Central memory CD8-positive, alpha-beta T cell (primary cell): ENCODE measurements around the gene ADD1.
"Not testable (repeated sequence)": the region's sequence is repeated elsewhere in the genome, so short reads cannot be mapped to it uniquely, and the experiment has no call there.

Experiments
- ATAC-seq: fragments of 150-1000 bp; cut with Tn5 transposase; replicated peaks from 2 replicates; pipeline ENCODE4 v1.10.0; 2022; ENCODE audit warnings: mild to moderate bottlenecking, moderate FRiP score, moderate number of reproducible peaks; ENCODE audit not compliant: poor library complexity, severe bottlenecking; ENCODE audit errors: extremely low read depth
- DNase-seq, 2 donors: peaks; one replicate each; pipeline ENCODE4 v3.0.0; 2021; ENCODE audit warnings: low spot score in 2 of 2
- H3K27ac Mint-ChIP-seq: one replicate; pipeline ENCODE4 v1.8.0; 2022; ENCODE audit warnings: low read depth, mild to moderate bottlenecking, moderate library complexity, mixed read lengths
- H3K27me3 Mint-ChIP-seq: one replicate; pipeline ENCODE4 v1.8.0; 2022; ENCODE audit warnings: mixed read lengths
- H3K36me3 Mint-ChIP-seq: one replicate; pipeline ENCODE4 v1.8.0; 2022; ENCODE audit warnings: mild to moderate bottlenecking, moderate library complexity, mixed read lengths; ENCODE audit not compliant: insufficient read depth
- H3K4me1 Mint-ChIP-seq: one replicate; pipeline ENCODE4 v1.8.0; 2022; ENCODE audit warnings: mixed read lengths
- H3K4me3 Mint-ChIP-seq: one replicate; pipeline ENCODE4 v1.8.0; 2022; ENCODE audit warnings: mild to moderate bottlenecking, moderate library complexity, mixed read lengths
- H3K9me3 Mint-ChIP-seq: one replicate; pipeline ENCODE4 v1.8.0; 2022; ENCODE audit warnings: mixed read lengths

Gene ADD1

DNA sequence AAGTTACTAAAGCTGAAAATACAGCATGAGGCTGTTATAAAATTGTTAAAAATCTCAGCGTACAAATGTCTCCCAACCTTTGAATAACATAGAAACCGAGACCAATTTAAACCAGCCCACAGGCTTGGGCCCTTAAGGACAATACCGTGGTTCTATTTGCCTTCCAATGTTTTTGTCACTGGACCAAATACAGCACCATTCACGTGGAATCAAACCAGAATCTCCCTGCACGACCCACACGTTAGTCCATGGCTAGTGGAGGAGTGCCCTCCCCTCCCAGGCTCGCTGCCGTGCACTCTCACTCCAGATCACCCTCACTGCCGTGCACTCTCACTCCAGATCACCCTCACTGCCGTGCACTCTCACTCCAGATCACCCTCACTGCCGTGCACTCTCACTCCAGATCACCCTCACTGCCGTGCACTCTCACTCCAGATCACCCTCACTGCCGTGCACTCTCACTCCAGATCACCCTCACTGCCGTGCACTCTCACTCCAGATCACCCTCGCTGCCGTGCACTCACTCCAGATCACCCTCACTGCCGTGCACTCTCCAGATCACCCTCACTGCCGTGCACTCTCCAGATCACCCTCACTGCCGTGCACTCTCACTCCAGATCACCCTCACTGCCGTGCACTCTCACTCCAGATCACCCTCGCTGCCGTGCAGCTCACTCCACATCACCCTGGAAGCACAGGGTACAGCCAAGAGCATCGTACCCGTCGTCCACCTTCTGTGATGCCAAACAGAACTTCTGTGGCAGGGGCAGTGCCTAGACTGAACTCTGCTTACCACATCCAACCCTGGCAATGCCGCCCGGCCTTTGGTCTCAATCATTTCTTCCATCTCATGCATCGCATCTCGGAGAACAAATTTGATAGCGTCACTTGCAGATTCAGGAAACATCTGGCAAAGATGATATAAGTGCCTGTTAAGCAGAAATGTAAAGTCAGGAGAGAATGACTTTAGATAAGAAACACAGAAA, 102.3 kb downstream of the ADD1 start:
- not testable (repeated sequence) for H3K9me3 Mint-ChIP-seq, DNase-seq, ATAC-seq, H3K27me3 Mint-ChIP-seq, H3K4me3 Mint-ChIP-seq
- peaks cover 53% of the 10 kb centered on the region for H3K36me3 Mint-ChIP-seq
- H3K27ac Mint-ChIP-seq, result peak overlapping the region; percentile 76
- peaks cover 18% of the 10 kb centered on the region for H3K4me1 Mint-ChIP-seq

DNA sequence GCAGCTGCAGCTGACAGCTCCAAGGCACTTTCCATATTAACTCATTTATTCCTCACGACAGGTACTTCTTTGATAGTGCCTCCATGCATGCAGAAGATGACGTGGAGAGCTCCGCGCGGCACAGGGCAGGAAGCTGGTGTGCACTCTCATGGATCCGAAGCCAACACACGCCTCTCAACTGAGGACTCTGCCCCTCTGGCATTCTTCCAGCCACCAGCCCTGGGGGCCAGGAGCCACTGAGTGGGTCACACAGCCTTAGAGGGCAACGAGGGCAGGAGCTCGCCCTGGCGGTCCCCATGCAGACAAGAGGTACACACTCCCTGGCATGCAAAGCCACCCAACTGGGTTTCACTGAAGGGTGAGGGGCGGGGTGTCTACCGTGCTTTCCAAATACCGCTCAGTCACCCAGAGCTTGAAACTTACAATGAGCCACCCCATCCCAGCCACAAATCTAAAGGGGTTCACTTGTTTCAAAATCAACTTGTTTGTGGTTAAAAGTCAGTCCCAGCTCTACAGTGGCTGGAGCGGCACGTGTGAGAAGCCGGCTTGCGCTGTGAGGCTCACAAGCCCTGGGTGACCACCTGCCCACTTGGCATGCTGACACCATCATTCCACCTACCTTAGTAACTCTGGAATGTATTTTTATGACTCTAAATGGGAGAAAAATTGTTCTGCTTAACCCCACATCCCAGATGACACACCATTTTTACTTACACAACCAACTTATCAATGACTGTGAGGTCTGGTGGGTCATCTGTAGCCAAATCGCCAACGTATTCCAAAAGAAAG, 103.4 kb downstream of the ADD1 start:
- Mint-ChIP-seq H3K4me1 (peaks cover 17% of the 10 kb centered on the region), H3K27me3 (no peaks in the 10 kb centered on the region), H3K9me3 (no peaks in the 10 kb centered on the region), H3K36me3 (peaks cover 57% of the 10 kb centered on the region), H3K27ac (peak overlapping the region; percentile 76), H3K4me3 (no peak overlapping the region)
- DNase-seq, result no peak
- no peak for ATAC-seq

DNA sequence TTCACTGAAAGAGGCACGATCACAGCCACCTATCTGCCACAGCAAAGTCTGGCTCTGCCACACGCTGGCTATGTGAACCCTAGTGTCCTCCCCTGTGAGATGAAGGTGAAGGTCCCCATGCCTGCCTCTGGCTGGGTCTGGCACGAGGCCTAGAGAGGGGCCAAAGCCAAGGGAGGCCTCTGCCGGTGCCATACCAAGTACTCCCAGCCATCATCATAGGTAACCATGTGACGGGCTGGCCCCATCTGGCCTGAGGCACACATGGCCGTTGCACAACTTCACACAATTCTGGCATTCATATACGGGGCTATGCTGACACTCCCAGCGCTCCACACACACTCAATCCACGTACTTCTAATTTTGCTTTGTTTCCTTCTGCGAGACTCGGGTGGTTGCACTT, 104.3 kb downstream of the ADD1 start:
- ATAC-seq (no peak), DNase-seq (no peak)
- H3K36me3 Mint-ChIP-seq, result peaks cover 53% of the 10 kb centered on the region
- no peaks in the 10 kb centered on the region for H3K9me3 Mint-ChIP-seq
- no peak overlapping the region for H3K4me3 Mint-ChIP-seq
- no peaks in the 10 kb centered on the region for H3K27me3 Mint-ChIP-seq
- H3K27ac Mint-ChIP-seq, result no peak overlapping the region
- H3K4me1 Mint-ChIP-seq, result peaks cover 8% of the 10 kb centered on the region

DNA sequence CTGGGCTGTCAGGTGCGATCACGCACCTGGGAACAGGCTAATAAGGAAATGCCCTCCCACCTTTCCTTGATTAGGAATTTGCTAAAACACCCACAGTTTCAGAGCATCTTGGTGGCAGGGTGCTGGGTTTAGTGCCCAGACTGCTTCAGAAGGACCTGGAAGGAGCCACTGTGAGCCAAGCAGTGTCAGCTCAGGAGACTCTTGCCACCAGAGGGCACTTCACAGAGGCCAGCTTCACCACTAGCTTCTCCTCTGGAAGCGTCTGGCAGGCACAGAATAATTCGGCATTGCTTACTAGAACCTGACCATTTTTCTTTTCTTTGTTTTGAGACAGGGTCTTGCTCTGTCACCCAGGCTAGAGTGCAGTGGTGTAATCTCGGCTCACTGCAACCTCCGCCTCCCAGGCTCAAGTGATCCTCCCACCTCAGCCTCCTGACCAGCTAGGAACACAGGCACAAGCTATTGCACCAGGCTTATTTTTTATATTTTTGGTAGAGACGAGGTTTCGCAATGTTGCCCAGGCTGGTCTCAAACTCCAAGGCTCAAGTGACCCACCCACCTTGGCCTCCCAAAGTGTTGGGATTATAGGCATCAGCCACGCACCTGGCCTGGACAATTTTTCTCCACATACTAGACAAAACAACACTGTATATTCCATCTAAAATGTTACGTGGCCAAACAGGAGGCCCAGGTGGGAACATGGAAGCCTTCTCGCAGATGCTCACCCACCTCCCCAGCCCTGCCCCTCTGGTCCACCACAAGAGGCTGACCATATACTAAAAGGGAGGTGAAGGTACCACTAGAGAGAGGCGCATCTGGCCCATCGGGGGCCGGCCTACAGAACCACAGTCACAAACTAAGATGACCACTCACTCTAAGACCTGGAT, 105.5 kb downstream of the ADD1 start:
- Mint-ChIP-seq H3K4me1 (peaks cover 5% of the 10 kb centered on the region), H3K36me3 (peaks cover 59% of the 10 kb centered on the region), H3K9me3 (no peaks in the 10 kb centered on the region), H3K27ac (no peak overlapping the region), H3K4me3 (no peak overlapping the region), H3K27me3 (no peaks in the 10 kb centered on the region)
- DNase-seq, result no peak
- ATAC-seq, result no peak

DNA sequence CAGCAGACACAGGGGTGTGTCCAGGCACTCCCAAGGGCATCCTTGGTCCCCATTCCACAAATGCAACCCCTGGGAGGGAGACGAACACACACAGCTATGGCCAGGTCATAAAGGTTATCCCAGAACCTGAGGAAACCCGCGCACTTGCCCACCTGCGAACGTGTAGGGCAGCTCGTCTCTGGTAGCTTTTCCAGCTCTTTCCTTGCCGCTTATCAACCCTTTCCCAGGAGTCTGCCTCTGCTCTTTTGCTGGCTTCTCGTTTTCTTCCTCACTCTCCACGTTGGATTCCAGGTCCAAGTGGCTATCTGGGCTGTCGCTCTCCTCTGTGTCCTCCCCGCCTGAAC, 106.1 kb downstream of the ADD1 start:
- DNase-seq (no peak), ATAC-seq (no peak)
- no peak overlapping the region for H3K4me3 Mint-ChIP-seq
- H3K27me3 Mint-ChIP-seq, result no peaks in the 10 kb centered on the region
- no peaks in the 10 kb centered on the region for H3K9me3 Mint-ChIP-seq
- H3K27ac Mint-ChIP-seq, result no peak overlapping the region
- peaks cover 11% of the 10 kb centered on the region for H3K4me1 Mint-ChIP-seq
- peaks cover 63% of the 10 kb centered on the region for H3K36me3 Mint-ChIP-seq

DNA sequence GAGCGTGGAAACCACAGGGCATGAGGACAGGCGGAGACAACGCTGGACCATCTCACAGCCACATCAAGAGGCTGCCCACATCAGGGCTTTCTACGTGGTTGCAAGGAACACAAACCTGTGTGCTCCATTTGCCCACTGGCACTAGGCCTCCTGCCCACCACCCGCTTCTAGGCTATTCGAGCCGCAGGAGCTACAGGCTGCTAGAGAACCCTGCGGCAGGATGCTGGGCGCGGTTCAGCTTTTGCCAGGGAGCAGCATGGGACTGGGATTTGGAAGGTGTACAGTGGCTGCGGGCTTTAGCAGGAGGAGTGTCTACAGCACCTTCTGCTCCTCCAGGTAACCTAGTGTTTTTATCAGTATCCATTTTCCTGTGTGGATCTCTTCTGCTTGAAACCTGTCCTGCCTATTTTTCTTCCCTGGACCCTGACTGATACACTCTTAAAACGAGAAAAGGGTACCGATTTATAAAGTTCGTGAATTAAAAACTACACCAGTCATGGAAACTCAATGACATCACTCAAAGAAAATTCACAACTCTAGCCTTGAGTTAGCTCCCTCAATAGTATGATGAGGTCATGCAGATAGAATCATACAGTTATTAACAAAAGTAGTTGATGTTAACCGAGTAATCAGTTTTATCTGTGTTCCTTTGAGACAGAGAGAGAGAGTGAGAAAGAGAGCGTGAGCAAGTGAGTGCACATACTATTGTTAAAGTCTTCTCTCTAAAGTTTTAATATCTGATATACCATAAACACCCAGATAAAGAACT, 106.8 kb downstream of the ADD1 start:
- no peaks in the 10 kb centered on the region for H3K9me3 Mint-ChIP-seq
- H3K4me1 Mint-ChIP-seq, result peaks cover 12% of the 10 kb centered on the region
- H3K36me3 Mint-ChIP-seq, result peaks cover 63% of the 10 kb centered on the region
- no peaks in the 10 kb centered on the region for H3K27me3 Mint-ChIP-seq
- DNase-seq (no peak), ATAC-seq (no peak)
- H3K4me3 Mint-ChIP-seq, result no peak overlapping the region
- H3K27ac Mint-ChIP-seq, result peak overlapping the region; percentile 1

DNA sequence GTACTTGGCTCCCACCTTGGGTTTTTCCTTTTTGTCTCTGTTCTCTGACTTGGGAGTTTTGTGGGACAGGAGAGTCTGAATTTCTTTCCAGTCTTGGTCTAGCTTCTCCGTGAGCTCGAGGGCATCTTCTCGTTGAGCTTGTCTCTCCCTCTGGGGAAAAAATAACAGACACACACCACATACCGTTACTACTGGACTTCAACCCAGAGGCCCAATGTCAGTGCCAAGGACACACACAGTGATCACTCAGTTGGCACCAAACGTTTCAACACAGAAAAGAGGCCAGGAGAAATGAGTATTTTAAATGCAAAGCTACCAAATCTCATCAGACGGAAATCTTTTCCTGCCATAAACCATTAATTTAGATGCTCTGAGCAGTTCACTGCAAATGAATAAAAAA, 109.9 kb downstream of the ADD1 start:
- Mint-ChIP-seq H3K27ac (peak overlapping the region; percentile 90), H3K4me3 (no peak overlapping the region), H3K27me3 (no peaks in the 10 kb centered on the region), H3K4me1 (peaks cover 30% of the 10 kb centered on the region), H3K36me3 (peaks cover 65% of the 10 kb centered on the region), H3K9me3 (no peaks in the 10 kb centered on the region)
- no peak for ATAC-seq
- DNase-seq, result no peak

DNA sequence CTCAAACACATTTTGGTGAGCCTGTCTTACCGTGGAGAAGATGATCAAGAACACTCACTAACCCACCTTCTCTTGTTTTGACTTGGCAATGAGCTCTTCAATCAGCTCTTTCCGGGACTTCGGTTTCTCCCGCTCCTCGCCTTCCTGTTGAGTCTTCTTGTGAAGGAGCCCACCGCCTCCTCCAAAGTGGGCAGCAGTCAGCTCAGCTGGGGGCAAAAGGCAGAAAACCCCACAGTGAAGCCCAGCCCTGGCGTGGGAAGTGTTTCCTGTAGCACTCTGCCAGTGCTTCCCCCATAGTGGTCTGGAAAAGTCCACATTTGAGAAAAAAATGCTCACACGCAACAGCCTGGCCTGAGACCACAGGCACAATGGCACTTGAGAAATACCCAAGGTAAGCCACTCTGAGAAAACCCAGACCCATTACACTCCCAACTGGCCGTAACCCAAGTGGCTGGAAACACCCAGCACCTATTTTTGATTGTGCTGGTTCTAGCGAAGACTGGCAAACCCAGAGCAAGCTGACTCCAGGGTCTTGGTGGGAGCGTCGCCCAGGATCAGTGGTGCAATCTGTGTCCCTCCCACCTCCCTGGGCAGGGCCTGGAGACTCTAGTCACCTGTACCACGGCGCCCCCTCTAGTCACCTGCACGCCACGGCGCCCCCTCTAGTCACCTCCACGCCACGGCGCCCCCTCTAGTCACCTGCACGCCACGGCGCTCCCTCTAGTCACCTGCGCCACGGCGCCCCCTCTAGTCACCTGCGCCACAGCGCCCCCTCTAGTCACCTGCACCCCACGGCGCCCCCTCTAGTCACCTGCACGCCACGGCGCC, 110.9 kb downstream of the ADD1 start:
- Mint-ChIP-seq H3K27me3 (no peaks in the 10 kb centered on the region), H3K27ac (peak overlapping the region; percentile 90), H3K9me3 (no peaks in the 10 kb centered on the region), H3K4me3 (peak overlapping the region; percentile 25), H3K4me1 (peaks cover 36% of the 10 kb centered on the region), H3K36me3 (peaks cover 63% of the 10 kb centered on the region)
- ATAC-seq, result peak; percentile 67
- DNase-seq, result peak; percentile 24 to 37

DNA sequence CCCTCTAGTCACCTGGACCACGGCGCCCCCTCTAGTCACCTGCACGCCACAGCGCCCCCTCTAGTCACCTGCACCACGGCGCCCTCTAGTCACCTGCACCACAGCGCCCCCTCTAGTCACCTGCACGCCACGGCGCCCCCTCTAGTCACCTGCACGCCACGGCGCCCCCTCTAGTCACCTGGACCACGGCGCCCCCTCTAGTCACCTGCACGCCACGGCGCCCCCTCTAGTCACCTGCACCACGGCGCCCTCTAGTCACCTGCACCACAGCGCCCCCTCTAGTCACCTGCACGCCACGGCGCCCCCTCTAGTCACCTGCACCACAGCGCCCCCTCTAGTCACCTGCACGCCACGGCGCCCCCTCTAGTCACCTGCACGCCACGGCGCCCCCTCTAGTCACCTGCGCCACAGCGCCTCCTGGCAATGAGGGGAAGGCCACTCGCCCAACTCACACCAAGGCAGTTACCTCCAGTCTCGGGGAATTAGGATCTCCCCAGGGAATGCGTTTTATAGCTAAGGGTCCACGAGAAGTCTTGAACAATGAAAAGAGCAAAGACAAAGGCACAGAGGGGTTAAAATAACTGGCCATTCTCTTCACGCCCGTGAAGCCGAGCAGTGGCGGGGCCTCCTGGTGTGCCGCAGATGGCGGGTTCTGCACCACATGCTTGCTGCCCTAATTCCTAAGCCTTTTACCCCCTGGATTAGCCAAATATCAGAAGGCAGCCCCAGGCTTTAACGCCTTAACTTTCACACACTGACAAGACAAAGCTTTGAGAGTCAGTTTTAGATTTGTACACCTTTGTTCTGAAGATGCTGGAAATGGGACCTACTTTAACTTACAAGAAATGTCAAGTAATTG, 111.8 kb downstream of the ADD1 start:
- DNase-seq, H3K4me3 Mint-ChIP-seq, ATAC-seq, H3K27me3 Mint-ChIP-seq, H3K9me3 Mint-ChIP-seq: not testable (repeated sequence)
- Mint-ChIP-seq H3K27ac (peak overlapping the region; percentile 90), H3K36me3 (peaks cover 59% of the 10 kb centered on the region), H3K4me1 (peaks cover 45% of the 10 kb centered on the region)

DNA sequence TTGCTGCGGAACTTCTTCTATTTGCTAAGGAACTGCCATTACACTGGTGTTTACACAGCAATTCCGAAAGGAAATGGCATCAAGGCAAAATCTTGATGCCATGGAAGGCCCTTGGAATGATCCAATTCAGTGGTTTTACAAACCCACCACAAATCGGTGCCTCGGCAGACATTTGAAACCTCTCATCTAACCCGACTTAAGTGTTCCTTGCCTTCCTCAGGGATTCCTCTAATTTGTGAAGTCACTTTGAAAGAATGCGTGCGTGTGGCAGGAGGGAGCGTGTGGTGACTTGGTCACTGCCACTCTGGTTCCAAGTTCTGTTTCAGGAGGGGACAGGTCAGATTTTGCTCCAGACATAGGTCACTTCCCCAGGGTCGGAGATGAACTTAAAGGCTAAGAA, 114.8 kb downstream of the ADD1 start:
- no peaks in the 10 kb centered on the region for H3K9me3 Mint-ChIP-seq
- ATAC-seq (no peak), DNase-seq (no peak)
- H3K4me3 Mint-ChIP-seq, result no peak overlapping the region
- H3K36me3 Mint-ChIP-seq, result peaks cover 45% of the 10 kb centered on the region
- H3K27me3 Mint-ChIP-seq, result no peaks in the 10 kb centered on the region
- peak overlapping the region; percentile 72 for H3K27ac Mint-ChIP-seq
- H3K4me1 Mint-ChIP-seq, result peaks cover 61% of the 10 kb centered on the region
